NCI-H510A (cell line): ENCODE data around the gene HOXA11.

Experiments
- DNase-seq: peaks from one replicate; lab custom pipeline; 2025; lab: John Stamatoyannopoulos, UW

Gene HOXA11

DNA sequence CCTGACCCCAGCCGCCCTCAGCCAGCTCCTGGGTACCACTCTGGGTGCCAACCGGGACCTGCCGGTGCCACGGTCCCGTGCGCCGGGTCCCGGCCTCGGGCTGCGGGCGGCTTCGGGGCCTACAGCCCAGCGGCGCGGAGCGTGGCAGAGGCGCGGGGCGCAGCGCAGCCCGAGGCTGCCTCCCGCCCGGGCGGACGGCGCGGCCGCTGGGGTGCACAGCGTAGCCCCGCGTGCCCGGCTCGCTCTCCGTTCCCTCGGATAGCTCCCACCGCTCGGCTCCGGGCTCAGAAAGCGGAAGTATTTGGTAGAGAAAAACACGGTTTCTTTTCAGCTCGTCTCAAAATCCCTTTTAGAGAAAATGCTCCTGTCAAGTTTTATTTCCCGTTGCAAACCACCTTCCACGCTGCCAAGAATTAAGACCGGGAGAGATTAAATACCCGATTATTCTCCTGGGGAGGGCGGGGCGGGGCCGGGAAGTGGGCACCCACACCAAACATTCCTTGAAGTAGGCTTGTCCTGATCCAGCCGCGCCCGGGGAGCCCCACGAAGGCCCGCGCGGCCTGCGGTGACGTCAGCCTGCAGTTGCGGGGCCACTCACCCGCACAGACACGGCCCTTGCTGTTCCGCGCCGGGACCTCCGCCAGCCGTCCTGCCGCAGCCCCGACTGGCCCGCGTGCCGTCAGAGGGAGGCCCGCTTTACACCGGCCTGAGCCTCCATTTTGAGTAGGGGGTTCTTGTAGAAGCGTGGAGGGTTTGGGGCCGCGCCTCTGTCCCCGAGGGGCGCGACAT is 7.7 kb upstream of the HOXA11 start:
- no peak for DNase-seq

DNA sequence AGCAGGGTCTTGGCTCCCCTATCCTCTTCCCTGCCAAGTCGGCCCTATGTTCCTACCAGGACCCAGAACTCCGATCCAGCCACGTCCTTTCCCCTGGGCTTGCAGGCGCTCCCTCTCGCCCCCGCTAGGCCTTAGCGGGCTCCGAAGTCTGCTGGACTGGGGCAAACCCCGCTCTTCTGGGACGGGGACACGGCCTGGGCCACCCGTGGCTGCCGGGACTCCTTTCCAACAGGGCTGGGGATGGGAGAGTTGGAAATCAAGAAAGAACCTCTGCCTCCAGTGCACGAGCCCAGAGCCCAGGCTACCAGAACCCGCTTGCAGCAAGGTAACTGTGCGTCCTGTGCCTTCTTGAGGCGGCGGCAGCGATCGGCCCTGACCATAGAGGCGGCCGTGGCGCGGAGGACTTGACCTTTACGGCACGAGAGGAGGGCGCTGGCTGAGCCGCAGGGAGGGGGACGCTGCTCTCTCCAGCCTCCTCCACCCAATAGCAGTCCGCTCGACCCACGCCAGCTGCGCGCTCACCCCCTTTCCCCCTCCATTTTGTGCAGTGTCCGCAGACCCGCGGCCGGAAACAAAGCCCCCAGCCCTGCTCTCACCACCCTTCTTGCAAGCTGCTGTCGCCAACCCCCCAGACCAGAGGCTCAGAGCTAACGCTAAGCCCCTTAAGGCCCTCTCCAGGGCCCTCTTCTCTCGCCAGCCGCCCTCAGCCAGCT is 7.0 kb upstream of the HOXA11 start:
- DNase-seq: no peak

DNA sequence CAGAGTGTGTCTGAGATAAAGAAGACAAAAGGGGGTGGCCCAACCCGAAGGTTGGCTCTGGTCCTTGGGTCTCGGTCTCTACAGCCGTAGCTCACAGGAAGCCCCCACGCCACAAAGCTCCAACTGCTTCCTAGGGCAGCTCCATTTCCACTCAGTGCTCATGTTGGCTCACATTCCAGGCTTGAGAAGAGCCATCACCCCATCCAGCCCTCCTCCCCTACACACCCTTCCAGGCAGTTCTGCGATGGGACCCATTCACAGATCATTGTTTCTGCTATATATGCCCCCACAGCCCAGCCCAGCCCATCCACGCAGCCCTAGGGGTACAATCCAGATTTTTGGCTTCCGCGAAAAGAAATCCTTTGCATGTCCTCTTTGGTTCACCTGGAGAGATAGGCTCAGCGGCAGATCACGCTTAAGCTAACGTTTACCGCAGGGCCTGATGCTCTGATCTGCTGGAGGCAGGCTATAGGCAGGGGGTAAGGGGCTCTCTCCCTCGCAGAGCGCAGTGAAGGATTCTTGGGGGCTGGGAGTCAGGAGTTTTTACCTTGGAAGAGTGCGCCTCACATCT is 6.2 kb upstream of the HOXA11 start:
- no peak for DNase-seq

DNA sequence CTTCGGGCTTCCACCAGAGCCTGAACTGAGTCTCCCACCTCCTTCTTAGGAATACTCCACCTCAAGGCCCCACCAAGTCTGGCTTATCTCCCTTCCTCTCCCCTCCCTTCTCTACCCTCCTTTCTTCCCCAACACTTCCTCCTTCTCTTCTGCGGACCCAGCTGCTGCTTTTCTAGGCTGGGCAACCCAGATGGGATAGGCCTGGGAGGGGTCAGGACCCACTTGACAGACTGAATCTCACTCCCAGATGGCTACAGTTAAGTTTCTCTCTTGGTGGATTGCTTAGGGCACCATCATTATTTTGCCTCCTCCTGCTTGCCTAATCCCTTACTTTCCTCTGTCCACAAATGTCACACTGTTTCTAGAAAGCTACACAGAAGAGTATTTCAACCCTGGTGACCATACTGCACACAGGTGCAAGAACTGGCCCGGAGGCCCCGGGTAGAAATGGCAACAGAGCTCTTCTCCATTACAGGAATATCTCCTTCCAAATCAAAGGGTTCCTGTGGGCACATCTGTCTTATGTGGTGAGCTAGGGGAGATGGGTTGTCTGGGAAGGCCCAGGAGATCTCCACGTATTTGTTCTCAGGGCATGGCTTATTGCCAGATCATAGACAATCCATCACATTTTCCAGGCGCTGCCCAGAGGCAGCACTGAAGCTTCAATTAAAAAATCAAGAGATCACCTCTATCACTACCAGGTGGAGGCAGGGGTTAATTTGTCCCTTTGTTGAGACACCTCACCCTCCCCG is 5.1 kb upstream of the HOXA11 start:
- DNase-seq: no peak

DNA sequence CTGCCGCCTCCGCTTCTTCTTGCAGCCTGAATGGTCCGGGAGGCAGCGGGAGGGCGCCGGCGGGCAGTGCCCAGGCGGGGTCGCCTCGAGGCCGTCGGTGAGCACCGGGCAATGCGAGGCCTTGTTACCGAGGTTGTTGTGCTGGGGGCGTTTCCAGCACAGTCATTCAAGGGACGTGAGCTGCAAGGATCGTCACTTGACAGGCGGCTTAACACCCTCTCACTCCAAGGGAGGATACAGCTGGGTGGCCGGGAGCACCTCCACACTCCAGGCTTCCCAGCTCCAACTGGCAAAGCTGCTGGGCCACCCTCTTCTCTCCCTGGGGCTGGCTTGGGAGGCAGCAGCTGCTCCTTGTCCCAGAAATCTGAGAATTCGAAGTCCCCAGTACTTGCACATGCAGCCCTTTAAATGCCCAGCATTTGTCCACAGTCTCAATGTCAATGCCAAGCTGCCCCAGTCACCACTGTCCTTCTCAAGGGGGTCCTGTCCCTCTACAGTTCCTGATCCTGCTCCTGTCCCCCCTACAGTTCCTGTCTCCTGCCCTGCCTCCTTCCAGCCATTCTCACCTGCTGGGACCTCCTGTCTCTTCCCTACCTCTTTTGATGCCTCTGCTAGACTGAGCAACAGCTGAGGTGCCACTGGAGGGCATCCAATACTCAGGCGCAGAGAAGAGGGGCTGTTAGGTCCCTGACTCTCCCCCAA is 4.4 kb upstream of the HOXA11 start:
- no peak for DNase-seq

DNA sequence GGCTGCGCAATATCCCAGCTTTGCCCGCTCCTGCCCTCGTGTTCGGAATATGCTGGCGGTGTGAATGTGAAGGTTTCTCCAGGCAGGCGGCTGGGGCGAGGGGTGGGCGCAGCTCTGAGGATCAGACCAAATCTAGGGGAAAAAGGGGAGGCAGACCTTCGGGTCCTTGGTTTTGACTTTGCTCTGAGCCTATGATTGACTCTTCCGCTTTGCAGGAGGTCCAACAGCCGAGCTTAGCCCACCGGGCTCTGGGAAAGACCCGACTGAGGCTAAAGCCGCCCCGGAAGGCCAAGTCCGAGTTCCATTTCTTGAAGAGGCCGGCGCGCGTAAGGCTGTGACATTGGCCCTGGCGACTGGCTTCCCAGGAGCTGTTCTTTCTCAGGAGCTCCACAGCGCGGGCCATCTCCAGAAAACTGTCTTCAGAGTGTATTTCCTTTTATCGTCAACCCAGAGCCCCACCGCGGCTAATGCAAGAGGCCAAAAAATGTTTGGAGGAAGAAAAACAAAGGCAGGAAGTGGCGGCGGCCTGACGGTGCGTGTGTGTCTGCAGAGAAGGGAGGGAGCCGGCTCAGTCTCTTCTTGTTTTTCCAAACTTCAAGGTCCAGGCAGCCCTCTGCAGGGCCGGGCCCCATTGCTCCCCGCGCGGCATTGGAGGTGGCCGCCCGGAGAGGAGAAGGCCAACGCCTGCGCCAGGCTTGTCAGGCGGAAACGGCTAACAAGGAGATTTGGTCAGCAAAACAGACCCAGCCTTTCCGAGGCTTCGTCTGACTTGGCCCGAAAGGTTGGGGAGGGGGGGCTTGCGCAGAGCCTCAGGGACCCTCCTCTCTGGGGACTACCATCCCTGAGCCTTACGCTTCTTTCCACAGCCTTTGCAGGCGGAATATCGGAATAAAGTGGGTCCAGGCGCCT is 3.6 kb upstream of the HOXA11 start:
- DNase-seq: no peak

DNA sequence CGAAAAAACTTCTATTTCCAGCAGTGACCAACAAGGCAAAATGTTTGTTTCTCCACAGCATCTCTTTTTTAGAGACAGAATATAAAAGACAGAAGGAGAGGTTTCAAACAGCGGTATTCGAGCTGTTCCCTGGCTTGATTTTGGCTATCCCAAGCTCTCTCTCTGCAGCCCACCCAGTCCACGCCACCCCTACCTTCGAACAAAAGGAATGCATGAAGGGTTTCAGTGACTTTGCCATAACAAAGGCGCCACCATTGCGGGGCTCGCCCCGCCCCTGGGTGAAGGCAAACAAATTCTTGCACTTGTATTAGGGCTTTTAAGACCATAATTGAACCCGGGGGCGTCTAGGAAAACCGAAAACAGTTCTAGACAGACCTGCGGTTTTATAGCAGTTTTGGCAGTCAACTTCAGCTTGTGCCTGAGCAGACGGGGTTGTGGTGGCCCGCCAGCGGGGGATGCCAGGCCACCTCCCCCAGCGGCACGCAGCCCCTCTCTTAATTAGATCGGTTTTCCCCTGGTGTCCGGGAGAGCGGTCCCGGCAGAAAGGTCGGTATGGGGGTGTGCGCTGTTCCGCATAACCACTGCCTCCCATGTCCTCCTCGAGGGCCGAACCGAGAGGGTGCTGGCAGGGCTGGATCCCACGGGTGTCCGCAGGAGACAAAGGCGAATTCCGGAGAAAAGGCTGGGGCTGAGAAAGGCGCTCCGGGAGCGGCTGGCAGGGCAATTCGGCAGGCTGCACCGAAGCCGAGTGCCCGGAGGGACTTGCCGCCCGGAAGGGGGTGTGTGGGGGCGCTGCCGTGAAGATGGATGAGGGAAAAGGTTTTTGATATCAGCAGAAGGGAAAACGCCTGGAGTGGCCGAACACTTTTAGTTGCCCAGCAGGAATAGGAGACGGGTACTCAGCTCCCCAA is 2.7 kb upstream of the HOXA11 start:
- no peak for DNase-seq

DNA sequence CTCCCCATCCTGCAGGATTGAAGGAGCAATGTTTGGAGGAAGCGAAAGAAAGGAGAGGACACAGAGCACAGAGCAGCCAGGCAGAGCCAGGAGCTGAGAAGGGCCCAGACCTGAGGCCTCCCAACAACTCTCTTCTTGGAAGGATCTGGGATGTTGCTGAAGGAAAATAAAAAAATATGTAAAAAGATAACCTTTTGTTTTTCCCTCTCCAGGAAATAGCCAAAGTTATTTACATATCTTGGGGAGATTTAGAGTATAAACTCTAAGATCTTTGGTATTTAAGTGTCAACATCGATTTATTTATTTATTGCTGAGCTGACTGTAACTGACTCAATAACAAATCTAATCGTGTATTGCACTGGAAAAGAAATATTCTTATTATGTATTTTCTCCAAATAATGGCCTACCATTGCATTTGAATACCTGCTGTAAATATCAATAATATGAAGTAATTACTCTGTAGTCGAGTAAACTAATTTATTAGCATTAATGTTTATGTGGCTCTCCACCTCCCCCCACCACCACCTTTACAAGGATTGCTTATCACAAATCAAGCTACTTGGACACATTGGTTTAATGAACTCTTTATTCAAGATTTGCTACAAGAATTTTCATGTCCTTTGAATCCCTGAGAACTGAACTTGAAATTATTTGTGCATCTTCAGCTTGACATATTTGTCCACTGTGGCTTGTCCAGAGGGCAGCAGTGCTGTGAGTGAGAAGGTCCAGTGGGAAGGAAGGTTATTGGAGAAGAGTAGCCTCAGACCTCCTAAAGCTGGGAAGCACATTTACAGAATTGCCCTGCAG is 1.8 kb upstream of the HOXA11 start:
- no peak for DNase-seq

DNA sequence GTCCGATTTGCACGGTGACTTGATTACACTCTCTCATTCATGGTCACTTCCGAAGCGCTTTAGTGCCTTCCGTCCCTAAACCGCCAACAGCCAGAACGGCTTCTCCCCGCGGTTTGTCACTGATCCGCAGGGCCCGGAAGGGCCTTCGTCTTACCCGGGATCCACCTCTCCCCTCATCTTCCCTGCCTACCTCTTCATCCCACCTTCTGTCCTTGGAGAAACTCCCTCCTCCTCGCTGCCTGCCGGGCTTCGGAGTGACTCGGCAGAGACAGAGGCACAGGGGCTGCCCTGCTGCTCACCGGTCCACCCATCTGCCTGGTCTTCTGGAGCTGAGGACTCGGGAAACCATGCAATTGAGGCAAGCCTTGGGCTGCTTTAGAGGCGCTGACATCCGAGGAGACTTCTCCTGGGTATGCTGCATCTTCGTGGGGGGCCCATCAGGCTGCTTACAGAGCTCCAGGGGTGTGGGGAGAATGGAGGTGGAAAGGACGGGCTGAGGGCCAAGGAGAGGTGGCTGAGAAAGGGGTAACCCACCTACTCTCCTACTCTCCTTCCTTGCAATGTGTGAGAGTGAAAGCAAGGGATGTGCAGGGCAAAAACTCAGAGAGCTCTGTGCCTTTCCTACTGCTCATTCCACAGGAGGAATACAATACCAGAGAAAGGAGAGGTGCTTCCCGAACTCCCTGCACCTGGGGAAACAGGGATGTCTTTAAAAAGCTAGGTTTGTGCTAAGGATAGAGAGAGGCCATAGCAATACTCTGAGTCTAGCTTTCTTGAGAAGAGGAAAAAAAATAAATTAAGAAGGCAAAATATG is 1.0 kb upstream of the HOXA11 start:
- no peak for DNase-seq

DNA sequence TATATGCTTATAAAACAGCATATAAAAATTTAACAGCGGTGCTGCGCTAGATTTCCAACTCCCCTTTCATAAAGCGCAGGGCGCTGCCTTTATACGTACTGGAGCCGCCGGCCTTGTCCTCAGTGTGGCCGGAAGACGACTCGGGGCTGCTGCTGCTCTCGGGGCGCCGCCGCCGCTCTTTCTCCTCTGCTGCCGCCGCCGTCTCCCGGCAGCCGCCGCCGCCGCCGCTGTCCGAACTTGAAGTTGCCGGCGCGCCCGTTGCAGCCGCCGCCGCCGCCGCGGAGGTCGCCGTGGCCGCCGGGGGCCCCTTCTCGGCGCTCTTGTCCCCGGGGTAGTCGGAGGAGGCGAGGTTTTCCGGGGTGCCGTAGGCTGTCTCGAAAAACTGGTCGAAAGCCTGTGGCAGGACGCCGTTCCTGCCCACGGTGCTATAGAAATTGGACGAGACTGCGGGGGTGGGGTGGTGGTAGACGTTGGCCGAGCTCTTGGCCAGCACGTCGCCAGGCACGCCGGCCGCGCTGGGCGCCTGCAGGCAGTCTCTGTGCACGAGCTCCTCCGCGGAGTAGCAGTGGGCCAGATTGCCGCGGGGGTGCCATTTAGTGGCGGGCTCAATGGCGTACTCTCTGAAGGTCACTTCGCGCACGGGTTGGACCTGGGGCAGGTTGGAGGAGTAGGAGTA is 557 bp downstream of the HOXA11 start:
- DNase-seq: peak; percentile 24

DNA sequence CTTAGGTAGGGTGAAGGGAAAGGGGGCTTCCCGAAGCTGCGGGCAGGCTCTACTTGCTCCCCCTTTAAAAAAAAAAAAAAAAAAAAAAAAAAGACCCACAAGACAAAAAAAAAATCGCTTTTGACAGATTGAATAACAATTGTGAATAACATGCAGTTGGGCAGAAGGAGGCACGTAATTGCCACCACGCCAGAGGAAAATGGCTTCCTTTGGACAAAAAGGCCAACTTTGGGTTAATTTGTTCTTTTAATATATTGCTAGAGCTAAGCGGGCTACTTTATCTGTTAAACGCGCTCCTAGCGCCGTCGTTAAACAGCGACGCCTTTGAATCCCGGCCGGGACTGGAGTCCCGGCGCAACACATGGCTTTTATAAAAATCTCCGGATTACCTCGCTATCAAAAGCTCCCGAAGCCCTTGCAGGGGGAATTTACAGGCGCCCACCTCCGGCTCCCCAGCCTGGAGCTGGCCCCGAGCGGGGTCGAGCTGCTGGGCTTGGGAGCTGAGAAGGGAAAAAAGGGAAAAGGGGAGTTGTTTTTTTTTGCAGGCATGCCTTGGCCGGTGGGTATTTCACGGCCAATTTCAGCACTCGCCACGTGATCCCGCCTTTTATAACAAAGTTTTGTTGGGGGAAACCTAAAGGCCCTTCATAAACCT is 1.2 kb downstream of the HOXA11 start:
- DNase-seq: no peak

DNA sequence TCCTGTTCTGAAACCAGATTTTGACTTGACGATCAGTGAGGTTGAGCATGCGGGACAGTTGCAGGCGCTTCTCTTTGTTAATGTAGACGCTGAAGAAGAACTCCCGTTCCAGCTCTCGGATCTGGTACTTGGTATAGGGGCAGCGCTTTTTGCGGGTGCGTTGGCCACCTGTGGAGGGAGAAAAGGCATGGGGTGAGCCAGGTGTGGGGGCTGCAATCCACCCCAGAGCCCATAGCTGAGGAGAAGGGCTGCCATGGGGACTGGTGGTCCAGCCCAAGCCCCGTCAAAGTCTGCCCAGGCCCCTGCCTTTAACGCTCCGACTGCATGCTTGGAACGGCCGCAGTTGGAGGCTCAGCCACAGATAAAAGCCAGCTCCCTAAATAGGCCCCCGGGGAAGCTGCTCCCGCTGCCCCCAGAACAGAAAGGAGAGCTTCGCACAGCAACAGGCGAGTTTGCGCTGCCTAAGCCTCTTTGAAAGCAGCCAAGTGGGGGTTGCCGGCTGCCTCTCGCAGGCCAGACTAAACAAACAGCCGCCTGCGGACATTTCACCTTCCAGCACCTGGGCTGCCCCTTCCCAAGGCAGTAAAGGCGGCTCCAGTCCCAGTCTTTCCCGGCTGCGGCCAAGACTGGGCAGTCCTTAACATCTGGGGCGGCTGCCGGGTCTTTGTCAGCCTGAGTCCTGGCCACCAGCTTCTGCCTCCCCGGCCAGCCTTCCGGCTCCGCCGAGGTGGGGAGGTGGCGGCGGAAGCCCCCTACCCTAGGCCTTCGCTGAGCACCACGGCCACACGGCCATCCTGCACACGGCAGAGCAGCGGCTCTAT is 2.0 kb downstream of the HOXA11 start:
- no peak for DNase-seq

DNA sequence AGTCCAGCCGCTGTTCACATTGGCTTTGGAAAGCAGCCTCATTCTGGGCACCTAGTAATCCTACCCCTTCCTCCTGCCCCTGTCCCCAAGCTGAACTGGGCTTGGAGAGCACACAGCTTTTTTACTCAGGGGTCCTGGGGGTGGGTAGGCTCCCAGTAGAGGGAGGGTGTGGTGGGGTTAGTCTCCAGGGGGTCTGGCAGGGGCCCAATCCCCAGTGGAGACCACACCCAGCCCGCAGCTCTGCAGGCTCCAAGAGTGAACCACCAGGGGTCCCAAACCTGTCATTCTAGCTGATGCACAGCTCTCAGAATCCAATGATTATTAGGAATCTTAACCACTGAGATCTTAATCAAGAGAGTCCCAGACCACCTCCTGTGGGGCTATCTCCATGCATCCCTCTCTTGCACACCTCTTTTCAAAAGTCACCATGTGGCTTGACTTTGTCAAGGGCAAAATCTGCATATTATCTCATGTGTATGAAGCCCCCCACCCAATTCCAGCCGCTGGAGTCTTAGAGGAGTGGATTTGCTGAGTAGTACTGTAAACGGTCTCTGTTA is 2.7 kb downstream of the HOXA11 start:
- DNase-seq: no peak

DNA sequence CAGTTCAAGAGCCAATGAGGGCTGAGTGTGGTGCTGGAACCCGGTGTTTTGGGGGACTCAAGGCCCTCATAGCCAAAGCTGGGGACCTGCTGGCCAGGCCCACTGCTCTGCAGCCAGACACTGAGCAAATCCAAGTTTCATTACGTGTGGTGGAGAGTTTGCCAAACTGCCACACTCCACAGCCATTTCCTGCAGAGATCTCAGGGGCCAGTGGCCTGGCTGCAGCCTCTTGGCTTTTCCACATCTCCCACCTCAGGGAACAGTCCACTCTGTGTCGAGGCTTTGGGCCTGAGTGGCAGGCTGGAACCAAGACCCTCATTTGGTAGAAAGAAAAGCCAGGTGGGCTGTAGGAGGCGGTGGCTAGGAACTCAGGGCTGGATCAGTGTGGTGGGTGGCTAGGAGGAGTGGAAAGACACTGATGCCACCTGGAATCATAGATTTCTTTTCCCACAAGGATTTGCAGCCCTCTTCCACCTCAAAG is 3.2 kb downstream of the HOXA11 start:
- DNase-seq: no peak
